ENCODE measurements around the gene BLTP3B. TPM values are rescaled to one million over a fixed set of nuclear protein-coding genes. Genes with fewer than 3 reads are reported as not detected.

The BLTP3B gene
- polyA plus RNA-seq, 1 donor (not counting 4 experiments of a cell fraction or from before 2014, with no cell fraction given): 11.7 TPM

GRCh38 chr12:100169345-100169744, 26.7 kb upstream of the BLTP3B start:
- H3K4me3 ChIP-seq (ENCODE audit: control insufficient read depth in 2 of 3, extremely low read depth in 1 of 3, insufficient read depth in 2 of 3, low read depth in 1 of 3, low read length in 3 of 3): no peak overlapping the region
- DNase-seq (ENCODE audit: low read depth, low spot score) (no peak), FAIRE-seq (no peak)
- H3K9me3 ChIP-seq (ENCODE audit: control insufficient read depth, low read depth, low read length): no peaks in the 10 kb centered on the region
- TF ChIP-seq EZH2 (IDR thresholded peaks at IDR 0.05; ENCODE audit: low read length) (no peak), CTCF (optimal IDR thresholded peaks at IDR 0.05 in 1 of 3, IDR thresholded peaks at IDR 0.05 in 1 of 3, conservative IDR thresholded peaks at IDR 0.05 in 1 of 3; ENCODE audit: extremely low read depth in 1 of 3, insufficient read depth in 2 of 3, low read length in 3 of 3) (no peak)
- H3K27me3 ChIP-seq (ENCODE audit: control insufficient read depth, extremely low read depth, insufficient read depth, low read length): no peaks in the 10 kb centered on the region
- no peaks in the 10 kb centered on the region for H4K20me1 ChIP-seq (ENCODE audit: control insufficient read depth, extremely low read depth, insufficient read depth, low read length)
- no peak overlapping the region for H3K4me2 ChIP-seq (ENCODE audit: control insufficient read depth, extremely low read depth, insufficient read depth, low read depth, low read length)
- no peaks in the 10 kb centered on the region for H3K36me3 ChIP-seq (ENCODE audit: control insufficient read depth in 2 of 2, extremely low read depth in 1 of 2, insufficient read depth in 2 of 2, low read length in 2 of 2)
- no peak overlapping the region for H3K9ac ChIP-seq (ENCODE audit: control insufficient read depth, extremely low read depth, insufficient read depth, low read length)
- no peaks in the 10 kb centered on the region for H3K9me1 ChIP-seq (ENCODE audit: control insufficient read depth, extremely low read depth, insufficient read depth, low read length)
- H3K79me2 ChIP-seq (ENCODE audit: control insufficient read depth, insufficient read depth, low read length): no peaks in the 10 kb centered on the region
- peaks cover 8% of the 10 kb centered on the region for H3K4me1 ChIP-seq (ENCODE audit: control insufficient read depth, extremely low read depth, insufficient read depth, low read length)
- H3K27ac ChIP-seq (ENCODE audit: control insufficient read depth, insufficient read depth, low read length): no peak overlapping the region
- dilution Hi-C loops (cut with MboI; ENCODE audit: extremely low pct_ligation_motif_present, low sequenced_read_pairs): no loop called here
- no peak overlapping the region for H2AFZ ChIP-seq (ENCODE audit: control insufficient read depth, low read length)

GRCh38 chr12:100168562-100168961, 25.9 kb upstream of the BLTP3B start:
- FAIRE-seq: peak; percentile 73
- dilution Hi-C loops (cut with MboI; ENCODE audit: extremely low pct_ligation_motif_present, low sequenced_read_pairs): no loop called here
- H3K9me1 ChIP-seq (ENCODE audit: control insufficient read depth, extremely low read depth, insufficient read depth, low read length): no peaks in the 10 kb centered on the region
- no peaks in the 10 kb centered on the region for H3K36me3 ChIP-seq (ENCODE audit: control insufficient read depth in 2 of 2, extremely low read depth in 1 of 2, insufficient read depth in 2 of 2, low read length in 2 of 2)
- H3K27me3 ChIP-seq (ENCODE audit: control insufficient read depth, extremely low read depth, insufficient read depth, low read length): no peaks in the 10 kb centered on the region
- no peak overlapping the region for H3K4me3 ChIP-seq (ENCODE audit: control insufficient read depth in 2 of 3, extremely low read depth in 1 of 3, insufficient read depth in 2 of 3, low read depth in 1 of 3, low read length in 3 of 3)
- TF ChIP-seq CTCF (optimal IDR thresholded peaks at IDR 0.05 in 1 of 3, IDR thresholded peaks at IDR 0.05 in 1 of 3, conservative IDR thresholded peaks at IDR 0.05 in 1 of 3; ENCODE audit: extremely low read depth in 1 of 3, insufficient read depth in 2 of 3, low read length in 3 of 3) (no peak), EZH2 (IDR thresholded peaks at IDR 0.05; ENCODE audit: low read length) (no peak)
- no peak overlapping the region for H2AFZ ChIP-seq (ENCODE audit: control insufficient read depth, low read length)
- H3K27ac ChIP-seq (ENCODE audit: control insufficient read depth, insufficient read depth, low read length): no peak overlapping the region
- peaks cover 14% of the 10 kb centered on the region for H3K4me1 ChIP-seq (ENCODE audit: control insufficient read depth, extremely low read depth, insufficient read depth, low read length)
- DNase-seq (ENCODE audit: low read depth, low spot score): no peak
- no peaks in the 10 kb centered on the region for H3K79me2 ChIP-seq (ENCODE audit: control insufficient read depth, insufficient read depth, low read length)
- H3K9me3 ChIP-seq (ENCODE audit: control insufficient read depth, low read depth, low read length): no peaks in the 10 kb centered on the region
- H4K20me1 ChIP-seq (ENCODE audit: control insufficient read depth, extremely low read depth, insufficient read depth, low read length): no peaks in the 10 kb centered on the region
- H3K4me2 ChIP-seq (ENCODE audit: control insufficient read depth, extremely low read depth, insufficient read depth, low read depth, low read length): no peak overlapping the region
- H3K9ac ChIP-seq (ENCODE audit: control insufficient read depth, extremely low read depth, insufficient read depth, low read length): no peak overlapping the region

All from keratinocyte (primary cell).